ENCODE results near the gene C17orf107.

DNA sequence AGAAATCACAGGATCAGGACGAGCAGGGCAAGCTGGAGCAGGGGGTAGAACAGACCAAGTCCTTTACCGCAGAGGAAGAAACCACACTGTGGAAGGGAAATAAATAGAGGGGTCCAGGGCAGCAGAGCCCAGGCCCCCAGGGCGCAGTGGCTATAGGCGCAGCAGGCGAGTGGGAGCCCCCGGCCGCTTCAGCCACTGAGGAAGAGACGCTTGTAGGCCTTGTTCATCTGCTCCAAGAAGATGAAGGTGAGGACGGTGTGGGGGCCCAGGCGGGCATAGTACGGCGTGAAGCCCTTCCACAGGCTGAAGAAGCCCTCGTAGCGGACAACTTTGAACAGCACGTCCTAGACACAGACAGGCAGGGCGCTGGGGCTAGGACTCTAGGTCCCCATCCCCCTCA, 38.2 kb downstream of the C17orf107 start:
- TF ChIP-seq, protein P1, sequence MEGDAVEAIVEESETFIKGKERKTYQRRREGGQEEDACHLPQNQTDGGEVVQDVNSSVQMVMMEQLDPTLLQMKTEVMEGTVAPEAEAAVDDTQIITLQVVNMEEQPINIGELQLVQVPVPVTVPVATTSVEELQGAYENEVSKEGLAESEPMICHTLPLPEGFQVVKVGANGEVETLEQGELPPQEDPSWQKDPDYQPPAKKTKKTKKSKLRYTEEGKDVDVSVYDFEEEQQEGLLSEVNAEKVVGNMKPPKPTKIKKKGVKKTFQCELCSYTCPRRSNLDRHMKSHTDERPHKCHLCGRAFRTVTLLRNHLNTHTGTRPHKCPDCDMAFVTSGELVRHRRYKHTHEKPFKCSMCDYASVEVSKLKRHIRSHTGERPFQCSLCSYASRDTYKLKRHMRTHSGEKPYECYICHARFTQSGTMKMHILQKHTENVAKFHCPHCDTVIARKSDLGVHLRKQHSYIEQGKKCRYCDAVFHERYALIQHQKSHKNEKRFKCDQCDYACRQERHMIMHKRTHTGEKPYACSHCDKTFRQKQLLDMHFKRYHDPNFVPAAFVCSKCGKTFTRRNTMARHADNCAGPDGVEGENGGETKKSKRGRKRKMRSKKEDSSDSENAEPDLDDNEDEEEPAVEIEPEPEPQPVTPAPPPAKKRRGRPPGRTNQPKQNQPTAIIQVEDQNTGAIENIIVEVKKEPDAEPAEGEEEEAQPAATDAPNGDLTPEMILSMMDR (IDR thresholded peaks at IDR 0.05): no peak
- TF ChIP-seq EZH2phosphoT487 (IDR thresholded peaks at IDR 0.05): no peak
